Measurements from ENCODE around the gene RAB27B.

Gene RAB27B

DNA sequence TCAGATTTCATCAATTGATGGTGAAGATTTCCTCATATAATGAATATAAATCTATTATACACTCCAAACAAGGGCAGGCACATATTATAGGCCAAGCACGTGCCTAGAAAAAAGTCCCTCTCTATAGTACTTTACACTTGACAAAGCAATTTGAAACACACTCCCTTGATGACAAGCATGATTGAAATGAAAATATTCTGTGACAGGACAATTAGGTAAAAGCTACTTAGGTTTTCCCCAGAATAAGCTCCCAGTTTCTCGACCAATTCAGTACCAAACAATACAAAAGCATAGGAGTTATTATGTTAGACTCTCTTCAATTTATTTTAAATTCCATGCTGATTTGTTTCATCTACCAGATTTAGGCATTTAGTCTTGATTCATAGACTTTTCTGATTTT lies 83.3 kb downstream of the RAB27B start:
- no peak for DNase-seq (ENCODE audit: low spot score)

DNA sequence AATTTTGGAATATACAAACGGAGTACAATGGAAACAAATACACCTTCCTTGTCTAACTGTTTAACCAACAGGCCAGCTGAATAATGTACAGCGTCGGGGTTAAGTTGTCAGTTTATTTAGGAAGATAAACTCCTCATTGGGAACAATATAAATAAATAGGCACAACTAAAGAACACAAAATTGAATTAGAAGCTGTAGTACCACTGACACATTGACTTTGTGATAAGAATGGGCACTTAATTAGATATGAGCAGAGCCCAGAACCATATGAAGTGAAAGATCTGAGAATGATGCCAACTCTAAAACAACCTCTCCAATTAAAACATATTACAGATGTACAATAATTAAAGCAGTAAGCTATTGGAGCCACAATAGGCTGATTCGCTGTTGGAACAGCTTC lies 86.5 kb downstream of the RAB27B start:
- DNase-seq (ENCODE audit: low spot score), result no peak

DNA sequence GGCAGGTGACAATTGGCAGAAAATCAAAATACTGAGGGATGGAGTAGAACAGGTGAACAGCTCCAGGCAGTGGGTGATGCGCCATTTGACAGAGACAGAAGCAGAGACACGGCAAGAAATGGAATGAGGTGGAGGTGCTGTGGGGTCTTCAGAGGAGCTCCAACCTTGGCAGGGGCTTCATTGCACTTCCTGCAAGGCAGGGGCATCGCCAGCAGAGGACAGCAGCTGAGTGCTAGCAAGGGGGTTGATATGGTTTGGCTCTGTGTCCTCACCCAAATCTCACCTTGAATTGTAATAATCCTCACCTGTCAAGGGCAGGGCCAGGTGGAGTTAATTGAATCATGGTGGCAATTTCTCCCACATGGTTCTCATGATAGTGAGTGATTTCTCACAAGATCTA lies 88.2 kb downstream of the RAB27B start:
- no peak for DNase-seq (ENCODE audit: low spot score)

DNA sequence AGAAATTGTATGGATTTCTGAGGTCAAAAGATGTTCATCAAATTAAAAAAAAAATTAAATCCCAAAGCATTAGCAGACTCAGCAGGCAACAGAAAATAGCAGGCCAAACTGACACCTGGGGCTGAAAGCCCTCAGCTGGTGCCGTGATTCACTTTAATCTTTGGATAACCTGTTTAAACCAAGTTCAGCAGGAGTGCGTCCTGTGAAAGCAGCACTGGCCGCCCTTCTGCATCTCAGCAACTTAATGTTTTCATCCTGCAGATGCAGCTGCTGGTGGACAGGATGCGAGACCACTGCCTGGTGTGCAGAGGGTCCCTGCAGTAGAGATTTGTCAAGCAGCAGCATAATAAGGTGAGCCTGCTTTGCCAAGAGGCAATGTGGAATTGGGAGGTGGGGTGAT lies 89.8 kb downstream of the RAB27B start:
- DNase-seq (ENCODE audit: low spot score), result no peak

DNA sequence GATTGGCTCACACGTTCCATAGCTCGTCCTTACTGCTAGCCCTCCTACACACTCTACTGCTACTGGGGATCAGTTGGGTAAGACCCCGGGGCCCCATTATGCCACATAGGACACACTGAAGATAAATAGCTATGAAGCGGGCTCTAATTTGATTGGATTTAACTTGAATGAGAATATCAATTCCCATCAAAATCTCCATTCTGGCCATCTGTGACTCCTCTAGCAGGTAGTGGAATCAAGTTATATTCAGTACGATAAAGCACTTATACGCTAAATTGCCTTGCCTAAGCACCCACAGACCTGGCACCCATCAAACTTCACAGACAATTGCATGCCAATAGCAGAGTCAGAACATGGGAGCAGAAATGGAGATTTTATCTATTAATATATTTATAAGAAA lies 91.1 kb downstream of the RAB27B start:
- no peak for DNase-seq (ENCODE audit: low spot score)

DNA sequence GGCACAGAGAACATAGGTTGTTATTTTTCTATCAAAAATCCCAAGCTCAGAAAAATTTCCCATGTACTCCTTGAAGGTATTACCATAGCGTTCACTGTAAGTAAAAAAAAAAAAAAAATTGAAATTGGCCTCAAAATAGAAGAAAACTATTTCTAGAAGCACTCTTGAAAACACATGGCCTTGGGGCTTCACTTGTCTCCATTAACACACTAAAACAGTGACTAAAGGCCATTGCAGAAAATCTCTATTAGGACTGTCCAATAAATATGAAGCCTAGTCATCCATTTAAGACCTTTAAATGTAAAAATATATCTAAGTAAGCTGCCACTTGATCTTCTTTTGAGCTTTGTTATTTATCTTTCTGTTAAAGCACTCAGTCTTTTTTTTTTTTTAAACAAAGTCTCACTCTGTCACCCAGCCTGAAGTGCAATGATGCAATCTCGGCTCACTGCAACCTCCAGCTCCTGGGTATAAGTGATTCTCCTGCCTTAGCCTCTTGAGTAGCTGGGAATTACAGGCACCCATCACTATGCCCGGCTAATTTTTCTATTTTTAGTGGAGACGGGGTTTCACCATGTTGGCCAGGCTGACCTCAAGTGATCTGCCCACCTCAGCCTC lies 95.2 kb downstream of the RAB27B start:
- no peak for DNase-seq (ENCODE audit: low spot score)

DNA sequence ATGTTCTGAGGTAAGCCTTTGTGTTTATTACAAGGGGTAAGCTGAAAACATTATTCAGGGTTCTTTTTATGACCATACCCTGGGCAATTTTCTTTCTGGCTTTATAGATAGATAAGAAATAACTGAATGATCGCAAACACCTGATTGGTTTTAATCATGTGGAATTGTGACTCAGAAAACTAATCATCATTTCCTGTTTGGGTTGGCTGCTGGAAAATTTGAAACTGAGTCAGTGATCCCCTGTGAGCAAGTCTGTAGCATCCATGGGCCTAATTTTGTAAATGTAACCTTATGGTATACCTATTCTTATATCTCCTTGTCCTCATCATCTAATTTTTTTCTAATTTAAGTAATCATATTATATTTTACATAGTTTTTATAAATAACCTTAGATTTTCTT lies 96.7 kb downstream of the RAB27B start:
- no peak for DNase-seq (ENCODE audit: low spot score)

DNA sequence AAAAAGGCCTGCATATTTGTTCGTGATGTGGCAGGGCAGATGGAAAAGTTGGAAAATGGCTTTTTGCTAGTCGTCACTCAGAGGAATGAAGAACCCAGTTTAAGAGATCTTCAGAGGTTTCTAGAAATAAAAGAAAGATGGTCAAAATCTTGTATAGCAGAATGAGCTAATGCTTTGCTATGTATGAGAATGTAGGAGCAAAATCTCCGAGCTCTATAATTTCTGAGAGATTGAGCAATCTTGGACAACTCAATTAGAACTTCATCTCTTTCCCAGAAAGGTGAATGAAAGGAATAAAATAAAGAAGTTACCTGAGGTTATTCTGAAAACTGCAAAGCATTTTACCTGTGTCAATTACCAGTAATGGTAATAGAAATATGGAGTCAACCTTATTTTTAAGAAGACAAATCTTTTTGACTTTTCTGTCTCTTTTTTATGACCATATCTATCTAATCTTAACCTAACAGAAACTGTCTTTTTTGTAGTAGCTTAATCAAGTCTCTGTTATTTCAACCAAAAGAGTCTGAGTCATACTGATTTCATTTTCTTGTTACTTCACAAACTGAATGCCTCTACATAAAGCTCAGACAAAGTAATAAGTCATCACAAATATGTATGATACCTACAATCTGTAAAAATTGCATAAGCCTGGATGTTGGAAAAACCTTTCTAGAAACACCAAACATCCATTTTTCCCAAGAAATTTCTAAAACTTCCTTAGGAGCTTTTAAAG lies 98.5 kb downstream of the RAB27B start:
- DNase-seq (ENCODE audit: low spot score), result no peak

DNA sequence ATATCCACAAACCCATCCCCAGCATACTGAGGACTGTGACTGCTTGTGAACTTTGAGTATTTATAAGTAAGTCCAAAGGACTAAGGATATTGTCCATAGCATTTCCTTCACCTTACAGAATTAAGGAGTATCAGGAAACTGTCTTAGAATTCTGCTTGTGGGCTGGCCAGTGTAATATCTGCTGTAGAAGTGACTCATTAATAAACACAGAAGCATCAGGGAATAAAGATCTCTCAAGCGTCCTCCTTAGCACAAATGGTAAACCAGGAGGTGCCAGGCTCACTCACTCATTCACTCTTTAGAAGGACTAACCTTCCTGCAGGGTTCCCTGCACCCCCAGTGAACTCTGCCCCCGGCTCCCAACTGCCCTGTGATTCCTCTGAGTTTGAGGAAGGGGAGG lies 100.0 kb downstream of the RAB27B start:
- DNase-seq (ENCODE audit: low spot score), result no peak

DNA sequence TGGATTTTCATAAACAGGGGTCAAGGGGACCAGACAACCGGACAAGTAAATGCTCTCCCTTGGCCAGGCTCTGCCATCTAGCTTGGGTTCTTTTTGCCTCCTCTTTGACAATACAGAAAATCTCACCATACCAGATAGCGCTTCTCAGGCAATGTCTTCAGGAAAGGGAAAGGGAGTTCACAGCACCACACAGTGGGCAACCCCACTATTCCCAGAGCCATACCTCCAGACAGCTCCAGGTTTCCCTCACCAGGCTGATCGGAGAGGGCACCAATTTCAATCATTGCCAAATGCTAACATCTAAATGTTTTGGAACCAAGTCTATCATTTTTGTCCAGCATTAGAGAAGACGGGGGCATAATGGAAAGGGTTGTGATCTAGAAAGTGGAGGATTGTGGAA lies 102.9 kb downstream of the RAB27B start:
- no peak for DNase-seq (ENCODE audit: low spot score)

DNA sequence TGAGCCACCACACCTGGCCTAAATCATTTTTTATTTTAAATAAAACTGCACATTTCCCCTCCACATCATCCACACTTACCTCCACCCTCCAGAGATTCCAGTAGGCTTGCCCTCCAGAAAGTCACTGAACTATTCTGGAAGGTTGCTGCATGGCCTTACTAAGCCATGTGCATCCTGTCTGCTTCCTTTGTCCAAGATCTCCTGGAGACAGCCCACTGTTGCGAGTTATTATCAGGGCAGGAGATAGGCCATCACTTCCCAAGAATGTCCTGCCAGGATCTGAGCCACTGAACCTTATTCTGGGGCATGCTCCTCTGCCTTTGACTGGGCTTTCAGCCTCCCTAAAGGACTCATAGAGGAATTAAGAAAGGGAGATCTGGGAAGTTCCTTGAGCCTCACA lies 104.2 kb downstream of the RAB27B start:
- DNase-seq (ENCODE audit: low spot score), result no peak

DNA sequence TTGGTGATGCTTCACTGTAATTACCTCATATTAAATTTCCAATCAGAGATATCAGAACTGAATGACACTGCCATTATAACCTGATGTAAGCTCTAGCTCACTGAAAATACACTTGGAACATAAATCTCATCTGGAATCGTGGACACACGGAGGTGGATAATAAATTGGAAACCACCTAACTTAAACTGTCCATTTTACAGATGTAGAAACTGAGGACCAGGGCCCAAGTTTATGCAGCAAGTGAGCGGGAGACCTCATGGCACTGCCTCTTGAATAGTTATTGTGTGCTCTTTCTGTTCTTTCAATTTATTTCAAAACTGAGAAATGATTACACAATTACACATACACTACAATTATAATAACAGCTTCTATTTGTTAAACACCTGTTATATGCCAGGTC lies 110.2 kb downstream of the RAB27B start:
- DNase-seq (ENCODE audit: low spot score), result no peak

DNA sequence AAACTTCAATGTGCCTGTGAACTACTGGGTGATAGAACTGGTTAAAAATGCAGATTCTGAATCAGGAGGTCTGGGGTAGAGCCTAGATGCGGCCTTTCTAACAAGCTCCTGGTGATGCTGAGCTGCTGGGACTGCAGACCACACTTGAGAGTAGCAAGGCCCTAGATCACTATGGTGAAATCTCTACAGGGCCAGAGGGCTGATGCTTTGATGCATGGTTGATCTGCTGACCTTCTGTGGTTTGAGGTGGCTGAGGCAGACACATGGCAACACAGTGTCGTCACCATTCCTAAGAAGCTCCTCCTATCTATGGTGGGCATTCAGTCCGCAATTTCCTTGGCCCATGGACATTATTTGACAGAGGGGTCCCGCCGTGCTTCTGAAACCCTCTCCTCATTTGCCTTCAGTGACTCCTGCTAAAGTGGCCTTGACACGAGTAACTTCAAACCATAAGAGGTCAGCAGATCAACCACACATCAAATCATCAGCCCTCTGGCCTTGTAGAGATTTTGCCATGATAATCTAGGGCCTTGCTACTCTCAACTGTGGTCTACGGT lies 111.2 kb downstream of the RAB27B start:
- DNase-seq (ENCODE audit: low spot score), result no peak

DNA sequence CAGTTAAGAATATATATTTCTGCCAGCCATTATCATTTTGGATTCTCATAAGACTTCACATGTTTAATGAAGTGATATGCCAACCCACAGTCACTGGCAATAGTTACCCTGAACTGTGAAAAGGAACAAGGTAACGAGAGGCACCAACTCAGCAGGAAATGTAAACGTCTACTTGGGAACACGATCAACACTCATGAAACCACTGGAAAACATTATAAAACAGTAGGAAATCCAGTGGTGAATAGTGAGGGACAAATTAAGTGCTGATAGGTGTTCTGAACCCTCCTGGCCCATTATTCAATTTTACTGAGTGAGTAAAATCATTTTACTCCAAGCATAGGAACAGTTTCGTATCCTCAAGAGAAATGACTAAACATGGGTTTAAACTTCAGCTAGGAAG lies 113.9 kb downstream of the RAB27B start:
- DNase-seq (ENCODE audit: low spot score), result no peak

DNA sequence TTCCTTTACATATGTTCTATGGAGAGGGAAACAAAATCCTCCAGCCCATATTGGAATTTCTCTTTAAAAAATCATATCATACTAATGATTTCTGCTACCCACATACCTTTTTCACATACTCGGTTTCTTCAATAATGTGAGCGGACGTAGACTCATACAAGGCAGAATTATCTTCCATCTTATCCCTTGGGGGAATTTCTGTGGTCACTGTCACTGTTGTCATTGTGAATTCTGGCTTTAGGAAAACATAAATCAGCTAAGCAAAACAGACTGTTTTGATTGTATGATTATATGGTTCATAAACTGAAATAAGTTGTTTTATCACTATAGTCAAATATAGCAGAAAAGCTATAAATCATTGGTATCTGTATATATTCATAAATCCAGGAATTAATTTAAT lies 114.3 kb downstream of the RAB27B start:
- DNase-seq (ENCODE audit: low spot score), result no peak
